NCI-H345 treated with DMSO at 0.1 percent for 48 hours (cell line): ENCODE results near the gene KANSL3.
"Not testable (repeated sequence)": the region's sequence is repeated elsewhere in the genome, so short reads cannot be mapped to it uniquely, and the experiment has no call there.

ENCODE experiments used
- DNase-seq: peaks from one replicate; lab custom pipeline; 2025; ENCODE audit not compliant: unreplicated experiment; lab: John Stamatoyannopoulos, UW

Gene KANSL3

DNA sequence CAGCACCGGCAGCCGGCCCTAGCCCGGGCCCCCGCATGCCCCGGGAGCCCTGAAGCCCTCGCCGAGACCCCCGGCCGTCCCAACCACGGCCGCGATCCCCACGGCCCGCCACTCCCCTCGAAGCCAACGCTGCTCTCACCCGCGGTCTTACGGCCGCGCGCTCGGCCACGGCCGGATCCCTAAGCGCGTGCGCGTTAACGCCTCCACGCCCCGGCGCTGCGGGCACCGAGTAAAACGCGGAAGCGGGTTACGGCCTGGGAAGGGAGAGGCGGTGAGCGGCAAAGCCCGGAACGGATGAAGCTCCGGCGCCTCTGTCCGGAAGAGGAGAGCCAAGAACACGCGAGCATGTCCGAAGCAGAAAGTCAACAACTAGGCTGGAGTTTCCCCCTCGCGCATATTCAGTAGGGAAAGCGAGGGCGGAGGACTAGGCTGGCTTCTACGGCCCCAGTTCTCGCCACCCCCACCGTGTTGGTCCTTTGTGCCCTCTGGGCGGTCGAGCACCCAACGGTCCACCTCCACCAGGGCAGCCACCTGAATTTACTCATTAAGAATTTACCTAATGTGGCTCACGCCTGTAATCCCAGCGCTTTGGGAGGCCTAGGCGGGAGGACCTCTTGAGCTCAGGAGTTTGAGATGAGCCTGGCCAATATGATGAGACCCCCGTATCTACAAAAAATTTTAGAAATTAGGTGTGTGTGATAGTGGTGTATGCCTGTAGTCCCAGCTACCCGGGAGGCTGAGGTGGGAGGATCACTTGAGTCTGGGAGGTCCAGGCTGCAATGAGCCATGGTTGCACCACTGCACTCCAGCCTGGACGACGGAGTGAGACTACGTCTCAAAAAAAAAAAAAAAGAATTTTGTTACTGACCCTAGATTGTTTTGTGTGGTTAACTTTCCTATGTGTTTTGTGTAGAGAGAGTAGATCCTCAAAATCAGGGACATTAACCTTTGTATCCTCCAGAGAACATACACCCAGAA lies at the start of gene KANSL3:
KANSL3 (minus strand) TSS at position 169 of the 978 bp plus-strand sequence. CDS start 1,177 bp downstream, outside the sequence.
- peak; percentile 69 for DNase-seq

DNA sequence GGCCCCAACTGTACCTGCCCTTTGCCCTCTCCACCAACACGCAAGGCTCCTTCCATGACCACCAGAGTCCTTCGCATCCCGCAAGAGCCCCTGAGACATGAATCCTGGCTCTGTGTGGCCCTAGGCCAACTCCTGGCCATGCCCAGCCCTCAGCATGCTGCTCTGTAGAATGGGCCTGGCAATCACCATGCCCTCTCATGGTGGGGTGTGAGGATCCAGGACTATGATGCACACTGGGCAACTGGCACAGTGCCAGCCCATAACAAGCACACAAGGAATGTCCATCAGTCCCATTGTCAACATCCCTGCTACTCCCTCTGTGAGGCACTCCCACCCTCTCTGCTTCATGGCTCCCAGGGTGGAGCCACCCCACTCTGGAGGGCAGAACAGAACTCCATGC lies 49.2 kb upstream of the KANSL3 start:
- no peak for DNase-seq

GRCh38 chr2:96685577-96686459 lies 47.7 kb upstream of the KANSL3 start:
- DNase-seq = peak; percentile 67

- DNase-seq = peak; percentile 33
Observed at GRCh38 chr2:96684883-96685576, 46.9 kb upstream of the KANSL3 start.

DNA sequence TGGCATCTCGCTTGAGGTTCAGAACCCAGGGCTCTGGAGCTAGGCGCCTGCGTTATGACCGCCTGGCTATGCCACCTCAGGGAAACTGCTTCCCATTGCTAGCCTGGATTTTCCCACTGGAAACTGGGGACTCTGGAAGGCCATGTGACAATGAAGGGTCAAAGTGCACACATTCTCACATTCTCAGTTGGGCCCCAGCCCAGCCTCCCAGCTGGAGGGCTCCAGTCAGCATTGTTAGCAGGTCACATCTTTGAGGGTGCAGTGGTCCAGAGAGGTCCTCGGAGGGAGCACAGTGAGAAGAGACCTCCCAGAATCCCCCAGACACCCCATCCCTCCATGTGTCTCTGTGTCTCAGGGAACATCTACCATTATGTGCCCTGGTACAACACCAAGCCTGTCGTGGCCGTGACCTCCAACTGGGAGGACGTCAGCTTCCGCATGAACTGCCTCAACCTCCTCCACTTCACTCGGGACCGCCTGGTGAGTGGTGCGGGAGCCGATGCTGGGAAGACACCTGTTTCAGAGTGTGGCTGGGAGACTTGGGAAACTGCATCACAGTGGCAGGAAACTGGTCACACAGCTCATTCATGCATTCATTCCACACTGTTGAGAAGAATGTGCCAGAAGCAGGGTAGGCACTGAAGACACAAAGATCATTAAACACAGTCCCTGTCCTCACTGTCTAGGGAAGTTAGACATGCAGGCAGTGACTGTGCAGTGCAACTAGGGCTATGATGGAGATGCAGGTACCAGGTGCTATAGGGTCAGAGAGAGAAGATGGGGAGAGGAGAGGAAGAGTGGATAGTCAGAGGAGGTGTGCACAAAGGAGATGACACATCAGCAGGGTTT lies 46.1 kb upstream of the KANSL3 start:
- DNase-seq = no peak

GRCh38 chr2:96683307-96683706 lies 45.2 kb upstream of the KANSL3 start:
- DNase-seq = no peak

DNA sequence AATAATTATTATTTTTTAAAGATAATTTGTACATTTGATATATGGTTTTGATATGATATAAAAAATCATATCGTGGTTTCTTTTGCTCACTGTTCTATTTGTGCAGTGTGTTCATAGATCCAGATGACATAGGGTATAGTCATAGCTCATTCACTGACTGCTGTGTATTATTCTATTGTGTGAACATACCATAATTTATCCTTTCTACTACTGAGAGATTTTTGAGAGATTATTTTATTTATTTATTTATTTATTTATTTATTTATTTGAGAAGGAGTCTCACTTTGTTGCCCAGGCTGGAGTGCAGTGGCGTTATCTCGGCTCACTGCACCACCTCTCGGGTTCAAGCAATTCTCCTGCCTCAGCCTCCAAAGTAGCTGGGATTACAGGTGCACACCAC lies 43.4 kb upstream of the KANSL3 start:
- no peak for DNase-seq

GRCh38 chr2:96680561-96681141 lies 42.5 kb upstream of the KANSL3 start:
- DNase-seq = no peak

- no peak for DNase-seq
Observed at GRCh38 chr2:96679848-96680247, 41.7 kb upstream of the KANSL3 start.

- DNase-seq = no peak
Observed at GRCh38 chr2:96669539-96670215, 31.6 kb upstream of the KANSL3 start.

GRCh38 chr2:96668771-96669170 lies 30.7 kb upstream of the KANSL3 start:
- DNase-seq = no peak

GRCh38 chr2:96665717-96666116 lies 27.6 kb upstream of the KANSL3 start:
- DNase-seq = not testable (repeated sequence)

DNA sequence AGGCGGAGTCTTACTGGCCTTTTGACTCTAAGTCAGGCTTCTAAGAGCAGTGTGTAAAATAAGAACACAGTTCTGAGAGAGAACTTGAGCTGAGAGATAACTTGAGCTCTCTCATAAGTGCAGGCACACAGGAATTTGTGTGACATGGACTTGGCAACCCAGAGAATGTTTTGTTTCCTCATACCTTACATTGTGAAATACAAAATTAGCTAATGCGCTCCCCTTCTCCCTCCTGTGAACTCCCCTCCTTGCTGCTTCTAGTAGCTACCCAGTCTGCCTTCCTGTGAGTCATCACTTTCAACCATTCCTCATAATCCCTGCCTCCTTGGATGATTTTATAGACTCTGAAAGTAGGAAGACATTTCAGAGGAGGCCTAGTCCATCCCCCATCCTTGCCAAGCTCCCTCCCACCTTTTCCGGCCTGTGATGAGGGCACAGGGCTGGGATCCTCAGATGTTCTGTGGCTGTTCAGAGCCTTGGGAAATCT lies 27.0 kb upstream of the KANSL3 start:
- DNase-seq = no peak

DNA sequence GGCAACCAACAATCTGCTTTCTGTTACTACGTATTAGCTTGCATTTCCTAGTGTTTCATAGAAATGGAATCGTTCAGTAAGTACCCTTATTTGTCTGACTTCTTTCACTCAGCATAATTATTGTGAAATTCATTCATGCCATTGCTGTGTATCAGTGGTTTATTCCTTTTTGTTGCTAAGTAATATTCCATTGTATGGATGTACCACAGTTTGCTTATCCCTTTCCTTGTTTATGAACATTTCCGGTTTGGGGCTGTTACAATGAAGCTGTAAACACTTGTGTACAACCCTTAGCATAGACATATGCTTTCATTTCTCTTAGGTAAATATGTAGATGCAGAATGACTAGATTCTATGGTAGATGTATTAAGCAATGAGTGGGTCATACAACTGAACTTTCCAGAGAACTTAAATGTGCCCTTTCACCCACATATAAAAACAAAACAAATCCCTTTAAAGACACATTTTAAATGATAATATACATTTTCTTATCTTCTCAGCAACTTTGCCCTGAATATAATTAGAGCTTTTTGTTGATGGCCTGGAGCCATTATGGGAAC lies 26.3 kb upstream of the KANSL3 start:
- DNase-seq = no peak

- DNase-seq = no peak
Observed at GRCh38 chr2:96663829-96664228, 25.7 kb upstream of the KANSL3 start.

DNA sequence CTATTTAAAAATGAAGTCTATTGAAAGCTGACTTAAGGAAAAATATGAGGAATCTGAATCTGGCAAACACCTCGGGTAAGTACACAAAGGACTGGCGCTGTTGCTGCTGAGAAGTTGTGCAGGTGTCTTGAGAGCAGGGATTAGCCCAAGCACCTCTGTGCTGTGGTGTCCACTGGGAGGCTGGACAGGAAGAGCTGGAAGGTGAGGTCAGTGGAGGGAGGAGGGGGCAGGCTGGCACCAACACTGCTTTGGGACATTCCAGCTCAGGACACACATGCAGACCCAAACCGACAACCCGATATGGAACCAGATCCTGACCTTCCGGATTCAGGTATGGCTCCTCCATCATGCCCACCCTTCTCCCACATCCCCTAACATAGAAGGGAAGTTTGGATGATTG lies 25.1 kb upstream of the KANSL3 start:
- no peak for DNase-seq

DNA sequence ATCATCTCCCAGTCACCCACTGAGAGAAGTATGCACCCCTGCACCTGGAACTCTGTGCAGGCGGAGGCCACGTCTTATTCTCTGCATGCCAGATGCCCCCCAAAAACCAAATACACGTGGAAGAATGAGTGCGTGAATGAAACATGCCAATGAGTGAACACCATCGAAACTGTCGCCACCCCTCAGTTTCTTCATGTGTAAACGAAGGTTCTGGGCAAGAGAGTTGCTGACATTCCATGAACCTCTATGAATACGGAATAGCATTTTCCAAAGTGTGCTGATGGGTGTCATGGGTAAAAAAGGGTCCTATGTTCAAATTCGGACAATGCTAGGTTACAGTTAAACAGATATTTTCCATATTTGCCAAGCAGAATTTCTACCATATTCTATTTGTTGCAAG lies 24.2 kb upstream of the KANSL3 start:
- DNase-seq = no peak

- DNase-seq = no peak
Observed at GRCh38 chr2:96661324-96661723, 23.2 kb upstream of the KANSL3 start.

- no peak for DNase-seq
Observed at GRCh38 chr2:96656540-96656939, 18.4 kb upstream of the KANSL3 start.
